ENCODE data around the gene WDR20.

DNA sequence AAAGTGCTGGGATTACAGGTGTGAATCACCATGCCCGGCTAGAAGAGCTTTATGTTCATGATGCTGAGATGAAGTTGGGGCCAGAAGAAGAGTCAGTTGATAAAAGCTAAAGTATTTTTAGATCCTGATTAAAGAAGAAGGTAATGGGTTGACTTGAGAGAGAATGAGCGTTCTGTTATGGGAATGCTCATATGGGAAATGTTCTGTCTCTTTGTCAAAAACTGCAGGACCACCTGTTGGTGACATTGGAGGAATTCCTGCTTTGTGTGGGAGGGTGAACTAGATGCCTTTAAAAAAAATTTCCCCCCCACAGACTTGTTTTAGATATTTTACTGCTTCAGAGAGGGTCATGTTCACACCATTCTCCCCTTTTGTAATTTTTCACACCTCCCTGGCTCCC lies 6.7 kb downstream of the WDR20 start:
- TF ChIP-seq CTCF (IDR thresholded peaks at IDR 0.05) = no peak
- TF ChIP-seq, protein P1, sequence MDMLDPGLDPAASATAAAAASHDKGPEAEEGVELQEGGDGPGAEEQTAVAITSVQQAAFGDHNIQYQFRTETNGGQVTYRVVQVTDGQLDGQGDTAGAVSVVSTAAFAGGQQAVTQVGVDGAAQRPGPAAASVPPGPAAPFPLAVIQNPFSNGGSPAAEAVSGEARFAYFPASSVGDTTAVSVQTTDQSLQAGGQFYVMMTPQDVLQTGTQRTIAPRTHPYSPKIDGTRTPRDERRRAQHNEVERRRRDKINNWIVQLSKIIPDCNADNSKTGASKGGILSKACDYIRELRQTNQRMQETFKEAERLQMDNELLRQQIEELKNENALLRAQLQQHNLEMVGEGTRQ (IDR thresholded peaks at IDR 0.05; ENCODE audit: borderline replicate concordance, low read depth, low read length) = no peak
- no peak for TF ChIP-seq YY1 (IDR thresholded peaks at IDR 0.05; ENCODE audit: low read depth)
